Esophagus muscularis mucosa (tissue), 4 donors: Measurements from ENCODE around the gene SEC16A. TPM values are rescaled to one million over a fixed set of nuclear protein-coding genes. Genes with fewer than 3 reads are reported as not detected.

Source experiments
- DNase-seq: peaks from one replicate; pipeline ENCODE4 v3.0.0-alpha.2; 2017; ENCODE audit errors: extremely low spot score
- H3K27ac ChIP-seq, 4 donors: fragments of 200-600 bp; sonication (generic); replicated peaks in 1 of 4; 1 replicate in 3 of 4; 2 replicates in 1 of 4; pipeline ENCODE4 v1.5.1; 2016 to 2019; ENCODE audit warnings: mild to moderate bottlenecking in 1 of 4
- H3K27me3 ChIP-seq, 4 donors: fragments of 200-600 bp; sonication (generic); one replicate each; pipeline versions ENCODE4 v1.5.1 to v1.6.0; 2016 to 2019
- H3K36me3 ChIP-seq, 4 donors: fragments of 200-600 bp; sonication (generic); one replicate each; pipeline ENCODE4 v1.5.1; 2016 to 2019
- H3K4me1 ChIP-seq, 4 donors: fragments of 200-600 bp; sonication (generic); one replicate each; pipeline ENCODE4 v1.5.1; 2016 to 2019
- H3K4me3 ChIP-seq, 4 donors: fragments of 200-600 bp; sonication (generic); 1 replicate in 2 of 4; 2 replicates in 2 of 4; pipeline ENCODE4 v1.5.1; 2016 to 2019; ENCODE audit warnings: mild to moderate bottlenecking in 4 of 4, moderate library complexity in 1 of 4
- H3K9me3 ChIP-seq, 4 donors: fragments of 200-600 bp; sonication (generic); 1 replicate in 3 of 4; 2 replicates in 1 of 4; pipeline ENCODE4 v1.5.1; 2016 to 2019
- EP300 ChIP-seq: sonication (generic); formaldehyde crosslinking; IDR thresholded peaks from one replicate; pipeline ENCODE4 v1.6.1; 2017; ENCODE audit warnings: antibody characterized with exemption
- POLR2A ChIP-seq: fragments of 450-650 bp; IDR thresholded peaks from one replicate; pipeline ENCODE4 v1.6.1; 2017; ENCODE audit warnings: antibody characterized with exemption, moderate library complexity, mild to moderate bottlenecking, low read depth
- POLR2AphosphoS5 ChIP-seq, 2 donors: sonication (generic); formaldehyde crosslinking; IDR thresholded peaks; one replicate each; pipeline ENCODE4 v1.6.1; 2017; ENCODE audit warnings: antibody characterized with exemption in 2 of 2
- WGBS: methylation state at CpG from one replicate; pipeline ENCODE4 v1.1.5; 2018; 5-methylcytosine and 5-hydroxymethylcytosine counted together
- intact Hi-C: fragments of 100-400 bp; cut with DNase I; formaldehyde crosslinking; loops from one replicate; pipeline ENCODE4 v1.15.1; 2023
- total RNA-seq, 4 donors: library from RNA; depleted of rRNA; stranded (reverse); fragments of >200 nt; gene quantifications; one replicate each; pipeline versions ENCODE4 v1.1.0 to v1.2.1, GENCODE V29; 2016
- TF ChIP-seq, protein P1 (sequence below), 3 experiments: fragments of 200-600 bp in 2 of 3; fragments of 450-650 bp in 1 of 3; sonication (generic) in 2 of 3; IDR thresholded peaks; one replicate each; pipeline ENCODE4 v1.5.1; 2017 to 2019; ENCODE audit warnings: antibody characterized with exemption in 3 of 3, mild to moderate bottlenecking in 2 of 3, moderate library complexity in 1 of 3

The SEC16A gene
- total RNA-seq, 4 donors from 2014 or later = 43.2 to 62.3 (median 51.3) TPM

- Histone ChIP-seq H3K4me3 (peak overlapping the region in 1 of 4 donors; percentile 4), H3K4me1 (peaks cover 89 to 99% (median 95%) of the 10 kb centered on the region in 4 donors), H3K36me3 (peaks cover 0 to 15% (median 14%) of the 10 kb centered on the region in 4 donors), H3K27me3 (no peaks in the 10 kb centered on the region), H3K9me3 (no peaks in the 10 kb centered on the region), H3K27ac (peak overlapping the region; percentile 48 to 79 (median 62))
- TF ChIP-seq POLR2A = no peak
- no peak for TF ChIP-seq EP300
- TF ChIP-seq POLR2AphosphoS5 (IDR thresholded peaks at IDR 0.05) = no peak
- TF ChIP-seq, protein P1, sequence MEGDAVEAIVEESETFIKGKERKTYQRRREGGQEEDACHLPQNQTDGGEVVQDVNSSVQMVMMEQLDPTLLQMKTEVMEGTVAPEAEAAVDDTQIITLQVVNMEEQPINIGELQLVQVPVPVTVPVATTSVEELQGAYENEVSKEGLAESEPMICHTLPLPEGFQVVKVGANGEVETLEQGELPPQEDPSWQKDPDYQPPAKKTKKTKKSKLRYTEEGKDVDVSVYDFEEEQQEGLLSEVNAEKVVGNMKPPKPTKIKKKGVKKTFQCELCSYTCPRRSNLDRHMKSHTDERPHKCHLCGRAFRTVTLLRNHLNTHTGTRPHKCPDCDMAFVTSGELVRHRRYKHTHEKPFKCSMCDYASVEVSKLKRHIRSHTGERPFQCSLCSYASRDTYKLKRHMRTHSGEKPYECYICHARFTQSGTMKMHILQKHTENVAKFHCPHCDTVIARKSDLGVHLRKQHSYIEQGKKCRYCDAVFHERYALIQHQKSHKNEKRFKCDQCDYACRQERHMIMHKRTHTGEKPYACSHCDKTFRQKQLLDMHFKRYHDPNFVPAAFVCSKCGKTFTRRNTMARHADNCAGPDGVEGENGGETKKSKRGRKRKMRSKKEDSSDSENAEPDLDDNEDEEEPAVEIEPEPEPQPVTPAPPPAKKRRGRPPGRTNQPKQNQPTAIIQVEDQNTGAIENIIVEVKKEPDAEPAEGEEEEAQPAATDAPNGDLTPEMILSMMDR (IDR thresholded peaks at IDR 0.05) = no peak
- intact Hi-C loops = no loop called here
- 51% methylated on average over 10 of the region's 20 CpGs for WGBS
- no peak for DNase-seq
These were observed 47.7 kb upstream of the SEC16A start for GRCh38 chr9:136530461-136531089.

DNA sequence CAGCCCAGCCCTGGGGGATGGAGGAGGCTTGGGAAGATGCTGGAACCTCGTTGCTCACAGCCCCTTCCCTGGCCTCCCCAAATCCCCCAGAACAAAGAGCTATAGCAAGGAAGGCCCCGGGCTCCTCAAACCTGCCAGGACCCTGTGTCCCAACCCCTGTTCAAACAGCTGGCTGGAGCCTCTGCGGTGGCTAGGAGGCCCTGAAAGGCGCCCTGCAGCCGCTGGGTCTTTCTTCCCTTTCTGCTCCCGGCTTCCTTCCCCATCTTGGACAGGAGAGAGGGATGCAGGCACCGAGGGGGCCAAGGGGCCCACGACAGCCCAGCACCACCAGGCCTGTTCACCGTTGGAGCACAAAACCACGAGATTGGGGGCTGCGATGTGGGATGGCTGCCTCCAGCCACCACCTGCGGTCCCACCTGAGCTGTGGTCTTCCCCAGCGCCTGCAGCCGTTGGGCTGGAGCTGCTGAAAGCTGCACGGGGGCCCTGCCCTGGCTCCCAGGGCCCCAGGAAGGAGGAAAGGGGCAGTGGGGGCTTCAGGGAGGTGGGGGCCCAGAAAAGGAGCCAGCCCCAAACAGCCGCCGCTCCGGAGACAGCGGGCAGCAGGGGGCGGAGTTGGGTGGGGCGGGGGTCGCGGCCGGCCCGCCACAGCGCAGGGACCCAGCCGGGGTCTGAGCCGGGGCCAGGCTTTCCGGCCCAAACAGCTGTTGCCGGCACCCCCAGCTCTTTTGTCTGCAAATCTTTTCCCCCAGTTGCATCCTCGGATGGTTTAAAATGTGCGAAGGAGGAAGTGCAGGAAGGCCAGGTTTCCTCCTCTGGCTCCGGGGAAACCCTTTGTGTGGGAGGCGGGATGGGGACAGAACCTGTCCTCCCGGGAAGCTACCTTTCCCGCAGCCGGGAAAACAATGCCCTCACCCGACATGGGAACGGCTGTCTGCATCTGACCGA lies 46.9 kb upstream of the SEC16A start:
- H3K27ac ChIP-seq = peak overlapping the region; percentile 56 to 79 (median 72)
- H3K4me3 ChIP-seq = peak overlapping the region in 1 of 4 donors; percentile 4
- H3K36me3 ChIP-seq = peaks cover 0 to 18% (median 14%) of the 10 kb centered on the region in 4 donors
- intact Hi-C loops = loop anchor here (5.0 kb wide), 1 partner anchor 42 kb away; no protein-coding TSS in a partner anchor
- no peak for TF ChIP-seq EP300
- no peak for TF ChIP-seq POLR2AphosphoS5 (IDR thresholded peaks at IDR 0.05)
- TF ChIP-seq, protein P1 (IDR thresholded peaks at IDR 0.05) = no peak
- no peak for TF ChIP-seq POLR2A
- peaks cover 89 to 100% (median 98%) of the 10 kb centered on the region in 4 donors for H3K4me1 ChIP-seq
- WGBS = 43% methylated on average over 17 of the region's 40 CpGs
- H3K9me3 ChIP-seq = no peaks in the 10 kb centered on the region
- no peak for DNase-seq
- H3K27me3 ChIP-seq = no peaks in the 10 kb centered on the region

- Histone ChIP-seq H3K9me3 (no peaks in the 10 kb centered on the region), H3K27me3 (no peaks in the 10 kb centered on the region), H3K27ac (peak overlapping the region; percentile 43 to 79 (median 65)), H3K4me3 (no peak overlapping the region), H3K4me1 (peaks cover 88 to 100% (median 97%) of the 10 kb centered on the region in 4 donors), H3K36me3 (peaks cover 0 to 9% (median 7%) of the 10 kb centered on the region in 4 donors)
- no peak for DNase-seq
- 74% methylated on average over 3 of the region's 12 CpGs for WGBS
- intact Hi-C loops = loop anchor here (5.0 kb wide), 1 partner anchor 42 kb away; no protein-coding TSS in a partner anchor
- TF ChIP-seq, protein P1 (IDR thresholded peaks at IDR 0.05) = no peak
- TF ChIP-seq EP300 (no peak), POLR2AphosphoS5 (IDR thresholded peaks at IDR 0.05) (no peak), POLR2A (no peak)
These were observed 46.0 kb upstream of the SEC16A start for GRCh38 chr9:136528716-136529341.

GRCh38 chr9:136527721-136528710 lies 45.2 kb upstream of the SEC16A start:
- H3K4me1 ChIP-seq = peaks cover 81 to 100% (median 98%) of the 10 kb centered on the region in 4 donors

More at GRCh38 chr9:136527721-136528710, 45.2 kb upstream of the SEC16A start:
- TF ChIP-seq EP300 (no peak), POLR2AphosphoS5 (IDR thresholded peaks at IDR 0.05) (no peak), POLR2A (no peak)
- TF ChIP-seq, protein P1 (IDR thresholded peaks at IDR 0.05) = no peak
- Histone ChIP-seq H3K9me3 (no peaks in the 10 kb centered on the region), H3K27me3 (no peaks in the 10 kb centered on the region), H3K4me3 (no peak overlapping the region), H3K36me3 (peaks cover 2 to 11% (median 9%) of the 10 kb centered on the region in 4 donors), H3K27ac (peak overlapping the region; percentile 72 to 79 (median 76))
- intact Hi-C loops = loop anchor here (5.0 kb wide), 1 partner anchor 41 kb away; no protein-coding TSS in a partner anchor
- DNase-seq = no peak
- WGBS = 55% methylated on average over 29 of the region's 34 CpGs
